NCI-H146 (cell line): ENCODE measurements around the gene RBMY1E.
"Not testable (repeated sequence)": the region's sequence is repeated elsewhere in the genome, so short reads cannot be mapped to it uniquely, and the experiment has no call there.

ENCODE experiments used
- DNase-seq: peaks from one replicate; lab custom pipeline; 2025; lab: John Stamatoyannopoulos, UW

Gene RBMY1E

DNA sequence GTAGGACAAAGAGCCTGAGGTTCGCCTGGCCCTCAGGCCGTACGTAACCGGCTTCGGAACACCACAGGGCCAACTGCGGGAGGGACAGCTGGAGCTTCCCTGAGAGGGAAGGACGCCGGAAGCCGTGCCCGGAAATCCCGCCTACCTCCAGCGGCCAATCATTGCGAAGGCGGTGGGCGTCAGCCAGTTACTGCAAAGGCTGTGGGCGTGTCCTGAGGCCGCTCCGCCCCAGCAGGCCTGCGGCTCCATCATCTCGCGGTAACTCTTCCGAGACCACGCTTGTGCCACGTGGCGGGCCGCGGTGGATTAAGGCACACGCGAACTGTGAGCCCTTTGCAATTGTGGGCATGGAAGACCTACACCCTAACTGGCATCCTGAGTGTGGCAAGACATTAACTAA, at the start of gene RBMY1E:
TSS of gene RBMY1E (minus strand) at position 101 of the 400 bp plus-strand sequence. CDS start 1,978 bp downstream, outside the sequence.
- not testable (repeated sequence) for DNase-seq

DNA sequence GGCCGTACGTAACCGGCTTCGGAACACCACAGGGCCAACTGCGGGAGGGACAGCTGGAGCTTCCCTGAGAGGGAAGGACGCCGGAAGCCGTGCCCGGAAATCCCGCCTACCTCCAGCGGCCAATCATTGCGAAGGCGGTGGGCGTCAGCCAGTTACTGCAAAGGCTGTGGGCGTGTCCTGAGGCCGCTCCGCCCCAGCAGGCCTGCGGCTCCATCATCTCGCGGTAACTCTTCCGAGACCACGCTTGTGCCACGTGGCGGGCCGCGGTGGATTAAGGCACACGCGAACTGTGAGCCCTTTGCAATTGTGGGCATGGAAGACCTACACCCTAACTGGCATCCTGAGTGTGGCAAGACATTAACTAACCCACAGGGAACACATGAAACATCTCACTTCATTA, 23.4 kb downstream of the RBMY1E start, which contains the start of gene RBMY1D:
TSS of gene RBMY1D (minus strand) at position 101 of the 400 bp plus-strand sequence. CDS start 2,013 bp downstream, outside the sequence.
- DNase-seq, result not testable (repeated sequence)

DNA sequence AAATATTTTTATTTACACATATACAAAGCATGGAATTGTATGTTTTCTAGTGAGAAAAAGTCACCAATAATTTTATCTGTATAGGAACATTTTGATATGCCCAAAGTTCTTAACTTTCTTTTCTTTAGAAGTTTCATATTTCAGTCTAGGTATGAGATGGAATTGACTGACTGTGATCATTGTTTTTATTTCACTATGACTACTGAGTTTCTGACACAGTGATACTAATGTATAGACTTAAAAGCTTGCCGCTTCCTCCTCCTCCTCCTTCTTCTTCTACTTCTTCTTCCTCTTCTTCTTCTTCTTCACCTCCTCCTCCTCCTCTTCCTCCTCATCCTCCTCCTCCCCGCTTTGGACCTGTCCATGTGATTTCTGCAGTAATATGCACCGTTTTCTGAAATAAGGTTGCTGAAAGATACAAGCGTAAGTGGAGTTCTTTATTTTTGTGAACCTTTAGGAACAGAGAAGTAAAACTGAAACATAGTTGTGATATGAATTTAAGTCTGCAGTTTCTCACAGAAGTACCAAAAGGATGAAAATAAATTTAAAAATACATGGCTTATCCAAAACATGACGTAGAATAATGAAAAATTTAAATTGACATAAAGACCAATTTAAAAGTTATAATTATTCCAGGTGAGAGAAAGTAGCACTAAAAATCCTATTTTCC, 48.3 kb downstream of the RBMY1E start:
- DNase-seq, result not testable (repeated sequence)
